ENCODE results near the gene DLST.

The DLST gene

GRCh38 chr14:74853581-74853980, 28.1 kb upstream of the DLST start:
- no peak overlapping the region for H2AFZ ChIP-seq
- no peak overlapping the region for H3K9ac ChIP-seq
- H3K36me3 ChIP-seq (ENCODE audit: control insufficient read depth, insufficient read depth, low read length), result no peaks in the 10 kb centered on the region
- no peak overlapping the region for H3K4me3 ChIP-seq (ENCODE audit: low read depth, low read length)
- no peak overlapping the region for H3K4me2 ChIP-seq (ENCODE audit: low read length)
- H3K27ac ChIP-seq, result no peak overlapping the region
- H3K9me3 ChIP-seq (ENCODE audit: control insufficient read depth, low read length), result no peaks in the 10 kb centered on the region
- no peak for TF ChIP-seq CTCF (IDR thresholded peaks at IDR 0.05)
- no peaks in the 10 kb centered on the region for H3K79me2 ChIP-seq
- H3K4me1 ChIP-seq, result no peaks in the 10 kb centered on the region
- H3K27me3 ChIP-seq (ENCODE audit: control insufficient read depth, insufficient read depth, low read length), result no peaks in the 10 kb centered on the region

DNA sequence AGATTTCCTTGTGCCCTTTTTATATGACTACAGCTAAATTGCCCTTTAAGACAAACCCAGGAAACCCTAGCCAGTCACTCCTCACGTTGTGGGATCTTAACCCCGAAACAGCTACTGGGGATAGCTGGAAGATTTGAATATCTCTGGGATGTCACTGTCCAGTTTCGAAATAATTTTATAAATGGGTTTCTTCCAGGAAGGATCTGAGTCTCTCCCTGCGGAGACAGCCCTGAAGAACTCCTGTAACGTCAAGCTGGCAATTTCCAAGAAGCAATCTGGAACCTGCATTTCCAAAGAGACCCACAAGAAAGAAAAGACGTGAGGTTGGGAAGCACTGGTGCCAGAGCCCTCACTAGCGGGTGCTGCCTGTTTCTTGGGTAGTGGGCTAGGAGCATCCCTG, 26.7 kb upstream of the DLST start:
- H3K79me2 ChIP-seq, result no peaks in the 10 kb centered on the region
- no peak overlapping the region for H3K4me3 ChIP-seq (ENCODE audit: low read depth, low read length)
- no peak for TF ChIP-seq CTCF (IDR thresholded peaks at IDR 0.05)
- no peak overlapping the region for H3K4me2 ChIP-seq (ENCODE audit: low read length)
- no peak overlapping the region for H2AFZ ChIP-seq
- no peak overlapping the region for H3K9ac ChIP-seq
- no peaks in the 10 kb centered on the region for H3K4me1 ChIP-seq
- no peaks in the 10 kb centered on the region for H3K36me3 ChIP-seq (ENCODE audit: control insufficient read depth, insufficient read depth, low read length)
- no peaks in the 10 kb centered on the region for H3K27me3 ChIP-seq (ENCODE audit: control insufficient read depth, insufficient read depth, low read length)
- no peaks in the 10 kb centered on the region for H3K9me3 ChIP-seq (ENCODE audit: control insufficient read depth, low read length)
- no peak overlapping the region for H3K27ac ChIP-seq

DNA sequence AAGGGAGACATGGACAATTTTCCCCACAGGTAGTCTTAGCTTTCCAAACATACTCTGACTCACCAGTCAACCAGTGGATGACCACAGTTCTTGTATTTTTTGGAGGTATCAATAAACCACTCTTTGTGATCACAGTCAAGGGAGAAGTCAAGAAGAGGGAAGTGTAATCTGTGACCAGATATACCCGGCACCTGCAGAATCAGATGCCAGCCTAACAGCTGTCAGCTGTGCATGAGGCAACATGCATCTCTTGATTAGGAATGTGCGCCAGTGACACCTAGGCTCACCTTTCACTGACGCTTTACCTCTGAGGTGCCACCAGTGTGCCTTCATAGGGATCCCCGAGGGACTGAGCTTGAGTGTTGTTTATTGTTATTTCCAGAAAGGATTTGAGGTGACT, 25.8 kb upstream of the DLST start:
- H3K27me3 ChIP-seq (ENCODE audit: control insufficient read depth, insufficient read depth, low read length), result no peaks in the 10 kb centered on the region
- no peaks in the 10 kb centered on the region for H3K36me3 ChIP-seq (ENCODE audit: control insufficient read depth, insufficient read depth, low read length)
- no peak overlapping the region for H3K4me3 ChIP-seq (ENCODE audit: low read depth, low read length)
- no peak overlapping the region for H3K4me2 ChIP-seq (ENCODE audit: low read length)
- no peak for TF ChIP-seq CTCF (IDR thresholded peaks at IDR 0.05)
- H3K4me1 ChIP-seq, result no peaks in the 10 kb centered on the region
- peaks cover 2% of the 10 kb centered on the region for H3K79me2 ChIP-seq
- no peak overlapping the region for H3K9ac ChIP-seq
- H3K27ac ChIP-seq, result no peak overlapping the region
- H2AFZ ChIP-seq, result no peak overlapping the region
- no peaks in the 10 kb centered on the region for H3K9me3 ChIP-seq (ENCODE audit: control insufficient read depth, low read length)

- Histone ChIP-seq H2AFZ (no peak overlapping the region), H3K9me3 (ENCODE audit: control insufficient read depth, low read length) (no peaks in the 10 kb centered on the region), H3K4me1 (no peaks in the 10 kb centered on the region), H3K4me2 (ENCODE audit: low read length) (no peak overlapping the region), H3K79me2 (peaks cover 2% of the 10 kb centered on the region), H3K9ac (no peak overlapping the region), H3K27me3 (ENCODE audit: control insufficient read depth, insufficient read depth, low read length) (no peaks in the 10 kb centered on the region), H3K27ac (no peak overlapping the region), H3K4me3 (ENCODE audit: low read depth, low read length) (no peak overlapping the region), H3K36me3 (ENCODE audit: control insufficient read depth, insufficient read depth, low read length) (no peaks in the 10 kb centered on the region)
- TF ChIP-seq CTCF (IDR thresholded peaks at IDR 0.05), result no peak
Measured at GRCh38 chr14:74856366-74856765, 25.4 kb upstream of the DLST start.

DNA sequence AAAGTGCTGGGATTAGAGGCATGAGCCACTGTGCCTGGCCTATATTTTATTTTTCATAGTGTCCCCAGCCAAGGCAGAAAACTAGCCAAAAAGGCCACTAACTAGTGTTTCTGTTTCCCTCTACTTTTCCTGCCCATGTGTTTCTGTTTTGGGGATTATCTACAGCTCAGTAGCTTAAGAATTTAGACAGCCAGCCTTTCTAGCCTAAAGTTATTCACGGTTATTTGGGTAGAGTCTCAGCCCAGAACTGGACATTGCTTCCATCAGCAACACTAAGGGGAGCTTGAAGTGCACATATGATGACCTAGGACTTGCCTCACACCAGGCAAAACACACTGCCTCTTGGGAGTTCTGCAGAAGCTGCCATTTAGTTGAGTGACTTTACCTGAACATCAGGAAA, 23.7 kb upstream of the DLST start:
- no peaks in the 10 kb centered on the region for H3K27me3 ChIP-seq (ENCODE audit: control insufficient read depth, insufficient read depth, low read length)
- no peak overlapping the region for H3K4me3 ChIP-seq (ENCODE audit: low read depth, low read length)
- H3K4me2 ChIP-seq (ENCODE audit: low read length), result no peak overlapping the region
- H2AFZ ChIP-seq, result no peak overlapping the region
- H3K36me3 ChIP-seq (ENCODE audit: control insufficient read depth, insufficient read depth, low read length), result no peaks in the 10 kb centered on the region
- H3K27ac ChIP-seq, result no peak overlapping the region
- no peak overlapping the region for H3K9ac ChIP-seq
- TF ChIP-seq CTCF (IDR thresholded peaks at IDR 0.05), result no peak
- H3K79me2 ChIP-seq, result peaks cover 2% of the 10 kb centered on the region
- no peaks in the 10 kb centered on the region for H3K4me1 ChIP-seq
- H3K9me3 ChIP-seq (ENCODE audit: control insufficient read depth, low read length), result no peaks in the 10 kb centered on the region

Data from parathyroid adenoma (tissue), 2 donors.